Kidney glomerular epithelial cell (primary cell): Measurements from ENCODE around the gene TM4SF4.
"Not testable (repeated sequence)": the region's sequence is repeated elsewhere in the genome, so short reads cannot be mapped to it uniquely, and the experiment has no call there.

Experiments used
- DNase-seq: peaks from one replicate; lab custom pipeline; 2025; lab: John Stamatoyannopoulos, UW

TM4SF4 gene, protein sequence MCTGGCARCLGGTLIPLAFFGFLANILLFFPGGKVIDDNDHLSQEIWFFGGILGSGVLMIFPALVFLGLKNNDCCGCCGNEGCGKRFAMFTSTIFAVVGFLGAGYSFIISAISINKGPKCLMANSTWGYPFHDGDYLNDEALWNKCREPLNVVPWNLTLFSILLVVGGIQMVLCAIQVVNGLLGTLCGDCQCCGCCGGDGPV

GRCh38 chr3:149474250-149474817 is at the start of gene TM4SF4:
Gene TM4SF4 (plus strand): TSS chr3:149474697. CDS start chr3:149474878, 181 bp downstream.
- DNase-seq, result peak; percentile 73

DNA sequence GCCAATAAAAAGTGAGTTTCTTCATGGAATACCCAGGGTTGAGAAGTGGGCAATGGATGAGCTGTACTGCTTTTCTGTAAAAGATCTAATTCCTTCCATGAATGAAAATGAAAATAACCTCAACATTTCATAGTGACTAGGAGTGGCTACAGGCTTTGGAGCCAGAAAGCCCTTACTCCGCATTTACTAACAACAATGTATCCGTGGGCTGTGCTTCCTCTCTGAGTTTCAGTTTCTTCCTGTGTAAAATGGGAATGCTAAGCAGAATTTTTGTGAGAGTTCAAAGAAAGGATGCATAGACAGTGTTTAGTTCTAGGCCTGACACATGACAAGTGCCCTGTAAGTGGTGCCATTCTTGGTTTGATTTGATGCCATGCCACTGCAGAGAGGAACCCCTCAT is 49.6 kb upstream of the TM4SF4 start:
- DNase-seq, result no peak

- DNase-seq, result no peak
Observed at GRCh38 chr3:149426325-149426724, 48.2 kb upstream of the TM4SF4 start.

DNA sequence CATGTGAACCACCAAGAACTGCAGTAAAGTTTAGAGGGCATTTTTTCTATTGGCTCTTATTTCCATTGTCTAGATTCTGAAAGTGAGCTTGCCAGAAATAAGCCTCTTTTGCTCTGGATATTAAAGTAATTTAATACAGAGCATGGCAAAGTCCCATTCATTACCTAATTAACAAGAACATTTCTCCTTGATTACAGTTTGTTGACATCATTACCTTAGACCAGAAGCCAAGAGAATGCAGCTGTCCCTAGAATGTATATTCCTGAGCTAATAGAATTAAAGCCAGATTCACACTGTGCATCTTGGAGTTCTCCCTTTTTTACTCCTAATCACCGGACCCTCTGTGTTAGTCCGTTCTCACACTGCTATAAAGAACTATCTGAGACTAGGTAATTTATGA is 46.4 kb upstream of the TM4SF4 start:
- DNase-seq, result no peak

DNA sequence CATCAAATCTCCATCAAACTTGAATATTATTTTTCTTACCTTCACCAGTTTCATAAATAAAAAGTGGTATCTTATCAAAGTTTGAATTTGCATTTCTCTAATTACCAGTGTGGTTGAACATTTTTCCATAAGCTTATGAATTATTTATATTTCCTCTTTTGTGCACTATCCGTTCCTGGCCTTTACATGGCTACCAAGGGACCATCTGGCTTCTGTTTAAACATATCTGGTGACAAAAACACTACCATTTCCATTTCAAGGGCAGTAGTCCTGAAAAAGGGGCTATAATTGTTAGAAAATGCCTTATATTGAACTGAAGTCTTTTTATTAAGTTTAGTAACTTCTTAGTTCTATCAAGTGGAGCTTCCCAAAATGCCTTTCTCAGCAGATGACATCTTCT is 44.3 kb upstream of the TM4SF4 start:
- DNase-seq, result no peak

DNA sequence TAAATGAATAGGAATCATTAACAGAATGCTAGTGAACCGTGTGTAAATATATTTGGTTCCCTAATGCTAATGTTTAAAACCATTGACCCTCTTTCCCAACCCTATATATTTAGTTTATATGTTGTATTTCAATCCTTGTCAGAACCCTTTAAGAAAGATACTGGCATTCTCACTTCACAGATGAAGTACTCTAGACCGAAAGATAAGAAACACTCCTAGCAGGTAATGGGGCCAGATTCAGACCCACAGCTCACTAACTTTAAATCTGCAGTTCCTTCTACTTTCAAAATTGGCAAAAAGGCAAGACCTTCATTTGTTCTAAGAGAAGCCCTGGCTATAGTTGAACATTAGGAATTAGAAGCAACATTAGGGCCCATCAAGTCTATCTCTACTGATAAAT is 42.3 kb upstream of the TM4SF4 start:
- no peak for DNase-seq

DNA sequence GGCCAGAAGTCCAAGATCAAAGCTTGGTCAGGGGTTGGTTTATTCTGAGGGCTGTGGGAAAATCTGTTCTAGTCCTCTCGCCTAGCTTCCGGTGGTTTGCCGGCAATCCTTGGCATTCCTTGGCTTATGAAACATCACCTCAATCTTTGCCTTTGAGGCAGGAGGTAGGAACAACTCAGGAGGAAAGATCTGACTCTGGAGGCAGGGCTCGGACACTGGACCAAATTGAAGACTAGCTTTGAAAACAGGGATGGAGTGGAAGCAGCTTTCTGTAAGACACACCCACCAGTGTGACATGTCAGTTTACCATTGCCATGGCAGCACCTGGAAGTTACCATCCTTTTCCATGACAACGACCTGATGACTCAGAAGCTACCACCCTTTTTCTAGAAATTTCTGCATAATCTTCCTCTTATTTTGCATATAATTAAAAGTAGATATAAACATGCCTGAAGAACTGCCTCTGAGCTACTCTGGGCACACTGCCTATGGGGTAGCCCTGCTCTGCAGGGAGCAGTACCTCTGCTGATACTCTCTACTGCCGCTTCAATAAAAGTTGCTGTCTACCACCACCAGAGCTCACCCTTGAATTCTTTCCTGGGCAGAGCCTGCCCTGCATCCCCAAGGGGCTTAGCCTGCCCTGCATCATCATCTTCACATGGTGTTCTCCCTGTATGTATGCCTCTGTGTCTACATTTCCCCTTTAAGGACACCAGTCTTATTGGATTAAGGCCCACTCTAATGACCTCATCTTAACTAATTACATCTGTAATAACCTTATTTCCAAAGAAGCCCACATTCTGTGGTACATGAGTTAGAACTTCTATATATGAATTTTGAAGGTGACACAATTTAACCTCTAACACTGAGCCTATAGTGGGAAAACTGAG is 38.3 kb upstream of the TM4SF4 start:
- DNase-seq, result no peak

DNA sequence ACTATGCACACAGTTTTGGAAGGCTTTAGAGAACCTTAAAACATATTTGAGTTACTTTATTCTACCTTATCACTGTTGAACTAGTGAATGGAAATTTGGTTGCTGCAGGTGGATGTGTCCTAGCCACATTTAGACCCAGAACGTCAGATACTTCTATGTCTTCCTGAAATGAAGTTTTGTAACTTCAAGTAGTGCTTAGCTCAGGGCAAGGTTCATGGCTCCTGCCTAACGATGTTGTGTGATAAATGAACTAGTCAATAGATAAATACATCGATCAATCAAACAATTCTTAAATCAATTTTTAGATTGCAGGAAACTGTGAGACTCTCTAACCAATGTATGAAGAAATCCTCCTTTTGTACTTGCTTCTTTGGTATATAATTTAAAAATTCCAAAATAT is 37.2 kb upstream of the TM4SF4 start:
- no peak for DNase-seq

- DNase-seq, result no peak
Observed at GRCh38 chr3:149437710-149438109, 36.8 kb upstream of the TM4SF4 start.

- DNase-seq, result no peak
Observed at GRCh38 chr3:149438981-149439380, 35.5 kb upstream of the TM4SF4 start.

- DNase-seq, result no peak
Observed at GRCh38 chr3:149441642-149442041, 32.9 kb upstream of the TM4SF4 start.

- DNase-seq, result no peak
Observed at GRCh38 chr3:149442043-149442442, 32.5 kb upstream of the TM4SF4 start.

DNA sequence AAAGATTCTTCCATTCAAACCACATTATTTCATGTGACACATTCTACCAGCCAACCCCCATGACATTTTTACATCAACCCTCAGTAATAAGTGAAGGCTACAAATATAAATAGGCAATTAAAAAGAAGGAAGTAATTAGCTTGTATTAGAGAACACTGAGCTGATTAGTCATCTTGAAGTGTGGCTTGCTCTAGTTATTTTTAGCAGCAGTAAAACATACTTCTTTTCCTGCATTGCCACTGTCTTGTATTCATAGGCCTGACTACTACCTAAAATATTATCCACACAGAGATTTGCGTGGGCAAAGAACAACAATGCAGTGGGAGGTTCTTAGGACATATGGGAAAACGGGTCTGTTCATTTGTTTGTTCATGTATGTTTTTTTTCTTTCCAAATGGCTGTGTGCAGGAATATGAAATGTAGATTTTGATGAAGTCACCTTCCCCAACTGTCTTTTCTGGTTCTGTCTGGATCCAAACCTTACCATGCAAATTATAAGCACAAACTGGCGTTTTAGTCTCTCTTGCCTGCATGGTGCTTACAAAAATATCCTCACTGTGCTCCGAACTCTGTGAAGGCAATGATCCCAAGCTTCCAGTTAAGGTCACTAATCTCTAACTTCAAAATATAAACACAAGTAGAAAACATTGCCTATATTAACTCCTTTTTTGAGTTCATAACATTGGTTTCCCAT is 31.5 kb upstream of the TM4SF4 start:
- peak; percentile 80 for DNase-seq

DNA sequence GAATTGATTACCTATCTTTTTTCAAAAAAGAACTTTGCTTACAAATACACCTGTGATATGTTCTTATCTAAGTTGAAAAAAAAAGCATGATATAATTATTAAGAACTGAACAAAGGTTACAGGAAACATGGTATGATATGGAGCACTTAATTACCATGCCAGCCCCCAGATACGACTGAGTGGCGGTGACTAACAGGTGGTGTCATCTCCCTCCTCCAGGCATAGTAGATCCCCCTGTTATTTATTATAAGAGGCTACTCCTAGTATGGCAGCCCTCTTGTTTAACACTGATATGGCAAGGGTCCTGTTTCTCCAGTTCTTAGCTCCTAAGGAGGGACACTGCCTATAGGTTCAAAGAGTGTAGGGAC is 31.0 kb upstream of the TM4SF4 start:
- peak; percentile 79 for DNase-seq

GRCh38 chr3:149444867-149445266 is 29.6 kb upstream of the TM4SF4 start:
- not testable (repeated sequence) for DNase-seq

DNA sequence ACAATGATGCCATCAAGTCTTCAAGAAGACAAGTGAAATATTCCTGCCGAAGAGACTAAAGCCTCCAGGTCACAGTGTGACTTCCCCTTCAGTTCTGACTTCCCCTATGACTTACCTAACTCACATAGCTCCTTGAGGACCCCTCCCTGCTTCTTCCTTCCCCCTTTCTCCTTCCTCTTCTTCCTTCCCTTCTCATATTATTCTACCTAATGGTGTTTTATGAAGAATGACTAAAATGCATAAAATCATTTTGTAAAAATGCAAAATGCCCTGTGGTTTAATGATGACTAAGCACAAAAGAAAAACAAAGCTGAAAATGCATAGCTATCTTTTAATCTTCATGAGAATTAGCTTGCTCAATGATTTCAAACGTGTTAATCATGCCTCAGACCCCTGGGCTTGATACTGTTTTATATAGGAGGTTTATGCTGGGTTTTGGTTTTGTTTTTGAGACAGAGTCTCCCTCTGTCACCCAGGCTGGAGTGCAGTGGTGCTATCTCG is 26.1 kb upstream of the TM4SF4 start:
- DNase-seq, result peak; percentile 60

DNA sequence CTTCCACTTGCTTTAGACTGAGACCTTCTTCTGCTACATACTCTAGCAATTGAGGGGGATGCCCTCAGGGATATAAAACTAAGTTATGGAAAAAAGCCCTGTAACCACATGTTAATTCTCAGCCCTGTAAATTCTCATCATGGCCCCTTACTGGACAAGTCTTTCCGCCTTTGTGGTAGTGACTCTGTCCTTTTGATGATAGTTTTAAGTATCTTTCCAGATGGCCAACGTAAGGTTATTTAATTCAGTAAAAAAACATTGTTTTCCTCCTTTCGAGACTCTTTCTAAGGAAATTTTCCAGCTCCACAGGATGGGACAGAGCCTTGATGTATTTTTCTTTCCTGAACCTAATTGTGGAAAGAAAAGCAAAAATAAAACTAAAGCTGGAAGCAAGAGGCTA is 25.3 kb upstream of the TM4SF4 start:
- no peak for DNase-seq

GRCh38 chr3:149449799-149450198 is 24.7 kb upstream of the TM4SF4 start:
- DNase-seq, result peak; percentile 64

GRCh38 chr3:149450281-149450680 is 24.2 kb upstream of the TM4SF4 start:
- DNase-seq, result no peak

DNA sequence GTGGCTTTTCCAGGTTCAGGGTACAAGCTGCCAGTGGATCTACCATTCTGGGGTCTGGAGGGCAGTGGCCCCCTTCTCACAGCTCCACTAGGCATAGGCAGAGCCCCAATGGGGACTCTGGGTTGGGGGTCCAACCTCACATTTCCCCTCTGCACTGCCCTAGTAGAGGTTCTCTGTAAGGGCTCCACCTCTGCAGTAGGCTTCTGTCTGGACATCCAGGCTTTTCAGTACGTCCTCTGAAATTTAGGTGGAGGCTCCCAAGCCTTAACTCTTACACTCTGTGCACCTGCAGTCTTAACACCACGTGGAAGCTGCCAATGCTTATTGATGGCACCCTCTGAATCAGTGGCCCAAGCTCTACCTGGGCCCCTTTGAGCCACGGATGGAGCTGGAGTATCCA is 22.5 kb upstream of the TM4SF4 start:
- no peak for DNase-seq

GRCh38 chr3:149453140-149453805 is 21.2 kb upstream of the TM4SF4 start:
- DNase-seq, result no peak

GRCh38 chr3:149454746-149455145 is 19.8 kb upstream of the TM4SF4 start:
- DNase-seq, result no peak
